ENCODE results near the gene PLAGL1. TPM values are rescaled to one million over a fixed set of nuclear protein-coding genes. Genes with fewer than 3 reads are reported as not detected.

Gene PLAGL1
- total RNA-seq, 4 donors from 2014 or later: 22.3 to 33.6 (median 26.0) TPM

DNA sequence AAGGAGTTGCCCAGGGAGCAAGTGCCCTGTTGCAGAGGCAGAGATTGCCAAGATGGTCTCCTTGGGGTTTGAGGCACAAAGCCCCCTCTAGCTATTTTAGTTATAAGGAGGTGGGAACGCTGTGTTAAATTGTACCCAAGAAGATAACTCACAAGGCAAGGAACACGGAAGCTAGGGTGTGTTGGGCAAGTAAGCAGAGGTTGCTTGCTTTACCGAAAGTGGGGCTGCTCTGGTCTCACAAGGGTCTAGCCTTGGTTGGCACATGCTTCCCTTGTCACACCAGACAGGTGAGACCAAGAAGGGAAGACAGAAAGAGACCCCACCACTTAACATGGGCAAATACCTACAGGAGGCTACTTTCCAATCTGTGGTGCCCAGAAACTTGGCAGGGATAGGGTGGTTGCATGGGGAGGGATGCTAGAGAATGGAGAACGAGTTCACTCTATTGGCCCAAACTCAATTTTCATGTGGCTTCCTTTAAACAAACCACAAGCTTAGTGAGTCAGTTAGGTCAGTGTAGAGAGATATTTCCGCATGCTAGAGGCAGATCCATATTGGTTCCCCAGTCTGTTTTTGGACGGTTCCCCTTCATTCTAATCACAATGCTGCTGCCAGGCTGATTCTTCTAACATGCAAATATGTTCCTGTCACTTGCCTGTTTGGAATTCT is 42.4 kb downstream of the PLAGL1 start:
- TF ChIP-seq, protein P1, sequence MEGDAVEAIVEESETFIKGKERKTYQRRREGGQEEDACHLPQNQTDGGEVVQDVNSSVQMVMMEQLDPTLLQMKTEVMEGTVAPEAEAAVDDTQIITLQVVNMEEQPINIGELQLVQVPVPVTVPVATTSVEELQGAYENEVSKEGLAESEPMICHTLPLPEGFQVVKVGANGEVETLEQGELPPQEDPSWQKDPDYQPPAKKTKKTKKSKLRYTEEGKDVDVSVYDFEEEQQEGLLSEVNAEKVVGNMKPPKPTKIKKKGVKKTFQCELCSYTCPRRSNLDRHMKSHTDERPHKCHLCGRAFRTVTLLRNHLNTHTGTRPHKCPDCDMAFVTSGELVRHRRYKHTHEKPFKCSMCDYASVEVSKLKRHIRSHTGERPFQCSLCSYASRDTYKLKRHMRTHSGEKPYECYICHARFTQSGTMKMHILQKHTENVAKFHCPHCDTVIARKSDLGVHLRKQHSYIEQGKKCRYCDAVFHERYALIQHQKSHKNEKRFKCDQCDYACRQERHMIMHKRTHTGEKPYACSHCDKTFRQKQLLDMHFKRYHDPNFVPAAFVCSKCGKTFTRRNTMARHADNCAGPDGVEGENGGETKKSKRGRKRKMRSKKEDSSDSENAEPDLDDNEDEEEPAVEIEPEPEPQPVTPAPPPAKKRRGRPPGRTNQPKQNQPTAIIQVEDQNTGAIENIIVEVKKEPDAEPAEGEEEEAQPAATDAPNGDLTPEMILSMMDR (IDR thresholded peaks at IDR 0.05): no peak
- DNase-seq (ENCODE audit: low spot score) (no peak), ATAC-seq (ENCODE audit: low FRiP score) (no peak)

DNA sequence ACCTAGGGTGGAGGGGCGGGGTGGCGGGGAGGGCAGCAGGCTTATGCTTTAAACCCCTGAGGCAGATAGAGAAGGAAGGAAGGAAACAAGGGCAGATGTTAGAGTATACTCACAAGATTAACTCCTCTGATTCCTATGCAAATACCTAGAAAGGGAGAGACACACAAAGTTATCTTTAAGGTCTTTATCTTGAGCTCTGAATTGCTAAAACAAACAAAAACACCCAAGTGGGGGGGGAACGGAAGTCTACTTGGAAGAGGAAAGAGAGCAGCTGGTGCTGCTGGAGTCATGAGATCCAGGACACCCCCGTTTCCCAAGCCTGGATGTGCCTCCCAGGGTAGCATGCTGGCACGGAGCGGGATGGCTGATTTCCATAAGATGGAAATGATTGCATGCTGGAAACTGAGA is 43.4 kb downstream of the PLAGL1 start:
- ATAC-seq (ENCODE audit: low FRiP score): no peak
- no peak for DNase-seq (ENCODE audit: low spot score)
- TF ChIP-seq, protein P1 (IDR thresholded peaks at IDR 0.05): no peak

DNA sequence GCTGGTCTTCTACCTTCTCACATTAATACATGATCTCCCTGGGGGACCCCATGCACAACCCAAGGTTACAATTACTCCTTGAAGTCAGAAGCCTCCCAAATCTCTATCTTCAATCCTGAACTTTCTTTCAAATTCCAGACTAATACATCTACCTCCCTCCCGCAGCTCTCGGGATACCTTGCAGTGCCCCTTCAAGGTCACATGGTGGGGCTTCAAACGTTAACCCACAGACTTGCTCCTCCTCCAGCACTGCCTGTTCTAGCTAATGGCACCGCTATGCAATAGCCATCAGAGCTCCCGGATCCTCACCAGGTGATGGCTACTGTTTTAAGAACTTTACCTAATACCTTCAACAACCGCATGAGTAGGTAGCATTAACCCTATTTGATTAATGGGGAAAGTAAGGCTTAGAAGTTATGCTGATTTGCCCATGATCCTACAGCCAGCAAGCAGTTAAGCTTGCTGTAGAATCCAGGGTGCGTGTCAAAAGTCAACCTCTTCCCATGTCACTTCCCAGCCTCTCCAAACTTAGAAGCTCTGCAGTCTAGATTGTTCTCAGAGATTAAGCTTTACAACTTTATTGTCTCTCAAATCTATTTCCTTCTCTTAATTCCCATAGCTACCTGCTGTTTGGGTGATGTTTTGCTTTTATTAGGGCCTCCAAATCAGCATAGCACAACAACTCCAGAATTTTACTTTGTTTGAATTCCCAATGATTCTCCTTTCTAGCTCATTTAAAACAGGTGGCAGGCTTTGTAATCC is 44.7 kb downstream of the PLAGL1 start:
- DNase-seq (ENCODE audit: low spot score): no peak
- TF ChIP-seq, protein P1 (IDR thresholded peaks at IDR 0.05): no peak
- ATAC-seq (ENCODE audit: low FRiP score): no peak

DNA sequence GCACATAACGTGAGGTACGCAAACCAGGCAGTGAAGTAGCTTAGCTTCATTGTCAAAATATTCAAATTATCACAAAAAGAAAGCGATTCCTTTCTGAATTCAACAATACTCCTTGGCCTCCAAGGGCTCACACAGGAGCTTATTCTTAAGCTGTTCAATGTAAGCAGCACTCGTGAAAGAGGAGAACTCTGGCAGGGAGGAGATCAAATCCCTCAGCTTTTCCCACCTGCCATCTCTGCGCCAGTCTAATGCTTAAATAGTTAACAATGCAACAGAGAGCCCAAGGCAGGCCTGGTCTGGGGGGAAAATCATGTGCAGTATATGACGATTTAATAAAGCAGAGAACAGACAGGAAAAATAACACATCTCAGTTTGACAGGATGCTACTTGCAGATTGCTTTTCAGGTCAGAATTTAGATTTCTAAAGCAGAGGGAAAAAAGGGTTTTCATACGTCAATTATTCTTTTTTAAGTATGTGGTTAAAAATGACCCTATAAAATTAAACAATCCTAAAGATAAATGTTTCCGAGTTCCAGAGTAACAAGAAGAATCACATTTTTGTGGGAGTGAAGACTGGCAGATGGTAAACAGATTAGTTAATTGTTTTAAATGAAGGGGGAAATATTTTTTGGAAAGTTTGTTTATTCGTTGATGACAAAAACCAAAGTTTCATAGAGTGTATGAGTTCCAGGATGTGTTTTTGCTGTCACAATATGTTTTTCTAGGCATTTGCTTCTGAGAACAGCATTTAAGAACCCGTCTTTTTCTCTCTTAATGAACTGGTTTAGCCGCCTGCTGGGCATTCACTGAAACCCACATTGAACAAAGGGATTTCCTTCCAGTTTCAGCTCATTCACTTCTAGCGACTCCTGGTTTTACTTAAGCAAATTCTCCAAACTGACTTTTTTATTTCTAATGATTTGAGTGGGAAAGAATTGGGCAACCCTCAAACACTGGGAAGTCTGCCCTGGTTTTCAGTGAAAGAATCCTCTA is 45.9 kb downstream of the PLAGL1 start:
- ATAC-seq (ENCODE audit: low FRiP score) (no peak), DNase-seq (ENCODE audit: low spot score) (no peak)
- TF ChIP-seq, protein P1 (IDR thresholded peaks at IDR 0.05): no peak

DNA sequence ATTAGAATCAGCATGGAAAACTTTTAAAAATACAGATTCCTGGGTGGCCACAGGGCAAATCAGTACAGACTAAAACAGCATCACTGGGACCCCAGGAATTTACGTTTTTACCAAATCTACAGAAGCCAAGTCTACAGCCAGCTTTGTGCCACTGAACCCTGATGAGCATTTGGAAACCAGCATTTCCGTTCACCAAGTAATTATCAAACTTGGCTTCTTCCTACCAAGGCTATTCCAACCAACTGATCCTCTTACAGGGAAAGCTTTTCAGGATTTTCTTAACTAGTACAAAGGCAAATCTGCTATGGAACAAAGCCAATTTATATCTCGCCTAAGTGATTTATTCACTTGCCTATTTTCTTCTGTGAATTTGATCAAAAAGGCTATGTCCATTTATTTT is 47.0 kb downstream of the PLAGL1 start:
- no peak for ATAC-seq (ENCODE audit: low FRiP score)
- TF ChIP-seq, protein P1 (IDR thresholded peaks at IDR 0.05): no peak

DNA sequence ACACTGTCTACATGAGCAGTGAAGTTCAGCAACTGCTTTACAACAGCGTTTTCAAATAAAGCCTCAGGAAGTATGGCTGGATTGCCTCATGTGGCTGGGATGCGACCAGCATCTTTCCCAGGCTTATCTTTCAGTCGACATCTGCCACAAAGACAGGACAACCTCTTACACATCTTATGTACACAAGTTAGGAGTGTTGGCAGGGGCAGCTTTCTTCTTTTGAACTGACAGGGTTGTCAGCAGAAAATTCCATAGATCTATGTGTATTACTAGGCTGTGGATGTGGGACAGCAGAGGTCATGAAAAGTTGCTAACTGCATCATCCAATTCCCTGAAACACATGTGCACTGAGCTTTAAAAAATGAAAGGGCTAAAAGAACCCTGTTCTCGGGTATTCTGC is 48.1 kb downstream of the PLAGL1 start:
- ATAC-seq (ENCODE audit: low FRiP score): no peak
- DNase-seq (ENCODE audit: low spot score): no peak
- TF ChIP-seq, protein P1 (IDR thresholded peaks at IDR 0.05): no peak

More for the DNA sequence above, 47.0 kb downstream of the PLAGL1 start:
- no peak for DNase-seq (ENCODE audit: low spot score)
